Caco-2 (cell line): ENCODE results near the gene BPIFB6. TPM values are rescaled to one million over a fixed set of nuclear protein-coding genes. Genes with fewer than 3 reads are reported as not detected.

ENCODE experiments used
- BruUV-seq: library from RNA; stranded (reverse); fragments of 400-500 nt; replicated peaks from 2 replicates; lab custom pipeline; 2021; lab: Mats Ljungman, UMichigan
- CTCF ChIA-PET: fragments of 300-600 bp; sonication (Branson Sonifier 250); formaldehyde crosslinking; loops from one replicate; lab custom pipeline; 2022; ENCODE audit warnings: antibody characterized with exemption; lab: Charles Lee
- POLR2A ChIA-PET: fragments of 300-600 bp; sonication (Branson Sonifier 250); formaldehyde crosslinking; loops from one replicate; lab custom pipeline; 2022; ENCODE audit warnings: antibody characterized with exemption; lab: Charles Lee
- DNase-seq, 2 experiments: peaks; one replicate each; pipeline versions ENCODE4 v3.0.0 to v3.0.0-alpha.2; 2020 to 2022
- H3K27me3 ChIP-seq: replicated peaks from 2 replicates; pipeline ENCODE4 v1.6.0; 2011; ENCODE audit warnings: low read length; ENCODE audit not compliant: control insufficient read depth, insufficient read depth
- H3K36me3 ChIP-seq: 2 replicates; pipeline ENCODE4 v1.5.1; 2011; ENCODE audit warnings: low read length; ENCODE audit not compliant: control insufficient read depth, insufficient read depth
- H3K4me1 ChIP-seq: fragments of 250-450 bp; sonication (Bioruptor Pico); 2 replicates; pipeline ENCODE4 v1.5.1; 2020; ENCODE audit warnings: mild to moderate bottlenecking
- H3K4me3 ChIP-seq: 2 replicates; pipeline ENCODE4 v1.5.1; 2011; ENCODE audit warnings: low read depth, mild to moderate bottlenecking, control low read depth, low read length
- H3K9me3 ChIP-seq: fragments of 250-450 bp; sonication (Bioruptor Pico); 2 replicates; pipeline ENCODE4 v1.5.1; 2020; ENCODE audit warnings: mild to moderate bottlenecking, moderate library complexity
- H3K27ac Mint-ChIP-seq: one replicate; pipeline ENCODE4 v1.8.0; 2022; ENCODE audit warnings: mixed read lengths; ENCODE audit not compliant: unreplicated experiment
- H3K27me3 Mint-ChIP-seq: one replicate; pipeline ENCODE4 v1.8.0; 2022; ENCODE audit warnings: mixed read lengths; ENCODE audit not compliant: insufficient read depth, unreplicated experiment
- H3K36me3 Mint-ChIP-seq: one replicate; pipeline ENCODE4 v1.8.0; 2022; ENCODE audit warnings: mild to moderate bottlenecking, mixed read lengths; ENCODE audit not compliant: insufficient read depth, unreplicated experiment
- H3K4me1 Mint-ChIP-seq: one replicate; pipeline ENCODE4 v1.8.0; 2022; ENCODE audit warnings: low read depth, mixed read lengths; ENCODE audit not compliant: unreplicated experiment
- H3K4me3 Mint-ChIP-seq: one replicate; pipeline ENCODE4 v1.8.0; 2022; ENCODE audit warnings: mild to moderate bottlenecking, moderate library complexity, mixed read lengths; ENCODE audit not compliant: unreplicated experiment
- H3K9me3 Mint-ChIP-seq: one replicate; pipeline ENCODE4 v1.8.0; 2022; ENCODE audit warnings: mixed read lengths; ENCODE audit not compliant: unreplicated experiment
- intact Hi-C: fragments of 100-400 bp; cut with micrococcal nuclease; formaldehyde crosslinking; loops from one replicate; pipeline ENCODE4 v1.10.0; 2022; ENCODE audit not compliant: unreplicated experiment
- total RNA-seq: library from RNA; stranded (reverse); gene quantifications from 2 replicates; pipeline ENCODE4 v1.2.3, GENCODE V29; 2022
- TF ChIP-seq, protein P1 (sequence below), 2 experiments: fragments of 200-600 bp in 1 of 2; IDR thresholded peaks; 1 replicate in 1 of 2; 2 replicates in 1 of 2; pipeline versions ENCODE4 v1.5.1 to v1.8.0; 2011 to 2022; ENCODE audit warnings: antibody characterized with exemption in 1 of 2, control low read depth in 1 of 2, inconsistent platforms in 1 of 2, low read depth in 1 of 2, low read length in 1 of 2, mild to moderate bottlenecking in 1 of 2, moderate library complexity in 1 of 2; ENCODE audit not compliant: insufficient read depth in 1 of 2, severe bottlenecking in 1 of 2, unreplicated experiment in 1 of 2

The BPIFB6 gene
- total RNA-seq, 1 experiment from 2014 or later: not detected

DNA sequence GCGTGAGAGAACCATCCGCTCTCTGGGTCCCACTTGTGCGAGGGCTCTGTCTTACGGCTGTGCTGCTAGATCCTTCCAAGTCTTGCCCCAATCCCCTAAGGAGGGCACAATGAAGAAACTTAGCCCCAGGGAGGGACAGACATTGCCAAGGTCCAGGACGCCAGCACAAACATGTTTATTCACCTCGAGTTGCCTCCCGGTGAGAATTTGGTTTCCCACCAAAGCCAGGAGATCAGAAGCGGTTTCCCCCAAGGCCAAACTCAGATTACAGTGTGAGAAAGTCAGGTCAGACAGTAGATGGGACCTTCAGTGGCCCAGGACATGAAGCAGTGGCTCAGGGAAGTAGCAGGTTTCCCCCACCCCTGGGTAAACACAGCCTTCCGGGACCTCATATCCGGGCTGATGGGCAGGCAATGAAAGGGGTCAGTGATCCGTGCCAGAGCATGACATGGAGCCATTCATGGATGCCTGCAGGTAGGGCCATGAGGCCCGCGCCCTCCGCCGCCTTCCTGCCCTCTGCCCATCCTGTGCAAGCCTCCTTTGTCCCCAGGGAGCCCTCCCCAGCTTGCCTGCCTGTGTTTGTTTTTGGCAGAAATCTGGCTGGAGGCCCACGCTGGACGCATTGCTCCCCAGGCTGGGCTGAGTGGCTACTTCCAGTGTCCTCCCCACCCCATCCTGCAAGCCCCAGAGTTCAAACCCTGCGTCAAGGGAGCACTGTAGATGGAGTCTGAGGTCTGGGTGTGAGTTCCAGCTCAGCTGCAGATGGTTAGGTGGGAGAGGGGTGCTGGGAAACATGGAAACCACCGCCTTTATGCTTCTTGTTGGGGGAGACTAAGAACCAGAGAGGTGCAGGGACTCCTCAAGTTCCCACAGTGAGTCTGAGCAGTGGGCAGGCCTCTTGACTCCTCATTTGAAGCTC lies 22.0 kb upstream of the BPIFB6 start:
- no peaks in the 10 kb centered on the region for H3K36me3 Mint-ChIP-seq
- peaks cover 18% of the 10 kb centered on the region for H3K27me3 Mint-ChIP-seq
- no peak overlapping the region for H3K4me3 Mint-ChIP-seq
- H3K4me1 ChIP-seq: no peaks in the 10 kb centered on the region
- H3K4me1 Mint-ChIP-seq: no peaks in the 10 kb centered on the region
- H3K27me3 ChIP-seq: peaks cover 3% of the 10 kb centered on the region
- no TSS peak for BruUV-seq
- H3K36me3 ChIP-seq: no peaks in the 10 kb centered on the region
- no peak overlapping the region for H3K27ac Mint-ChIP-seq
- intact Hi-C loops: loop anchor here (5.0 to 10.0 kb wide), 2 partner anchors 88 to 105 kb away; no protein-coding TSS in a partner anchor
- ChIA-PET CTCF (no interaction called here), POLR2A (no interaction called here)
- H3K9me3 ChIP-seq: peaks cover 10% of the 10 kb centered on the region
- peaks cover 10% of the 10 kb centered on the region for H3K9me3 Mint-ChIP-seq
- DNase-seq: peak in 1 of 2 experiments; percentile 39
- TF ChIP-seq, protein P1, sequence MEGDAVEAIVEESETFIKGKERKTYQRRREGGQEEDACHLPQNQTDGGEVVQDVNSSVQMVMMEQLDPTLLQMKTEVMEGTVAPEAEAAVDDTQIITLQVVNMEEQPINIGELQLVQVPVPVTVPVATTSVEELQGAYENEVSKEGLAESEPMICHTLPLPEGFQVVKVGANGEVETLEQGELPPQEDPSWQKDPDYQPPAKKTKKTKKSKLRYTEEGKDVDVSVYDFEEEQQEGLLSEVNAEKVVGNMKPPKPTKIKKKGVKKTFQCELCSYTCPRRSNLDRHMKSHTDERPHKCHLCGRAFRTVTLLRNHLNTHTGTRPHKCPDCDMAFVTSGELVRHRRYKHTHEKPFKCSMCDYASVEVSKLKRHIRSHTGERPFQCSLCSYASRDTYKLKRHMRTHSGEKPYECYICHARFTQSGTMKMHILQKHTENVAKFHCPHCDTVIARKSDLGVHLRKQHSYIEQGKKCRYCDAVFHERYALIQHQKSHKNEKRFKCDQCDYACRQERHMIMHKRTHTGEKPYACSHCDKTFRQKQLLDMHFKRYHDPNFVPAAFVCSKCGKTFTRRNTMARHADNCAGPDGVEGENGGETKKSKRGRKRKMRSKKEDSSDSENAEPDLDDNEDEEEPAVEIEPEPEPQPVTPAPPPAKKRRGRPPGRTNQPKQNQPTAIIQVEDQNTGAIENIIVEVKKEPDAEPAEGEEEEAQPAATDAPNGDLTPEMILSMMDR (IDR thresholded peaks at IDR 0.05; ENCODE audit: insufficient read depth in 1 of 2, low read depth in 1 of 2, low read length in 1 of 2, severe bottlenecking in 1 of 2, unreplicated experiment in 1 of 2): no peak
- H3K4me3 ChIP-seq: no peak overlapping the region

DNA sequence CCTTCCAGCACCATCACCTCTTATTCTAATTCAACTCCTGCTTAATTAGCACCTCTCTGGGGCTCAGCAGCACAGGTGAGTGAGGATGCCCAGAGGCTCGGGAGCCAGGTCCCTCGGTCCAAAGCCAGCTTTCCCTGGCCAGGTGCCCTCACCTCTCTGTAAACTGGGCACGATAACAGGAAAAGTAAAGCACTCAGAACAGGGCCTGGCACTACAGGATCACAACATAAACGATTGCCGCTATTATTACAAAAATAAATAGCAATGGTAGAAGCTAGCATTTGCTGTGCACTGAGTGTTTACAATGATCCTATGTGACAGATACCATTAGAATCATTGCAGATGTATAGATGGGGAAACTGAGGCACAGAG lies 21.3 kb upstream of the BPIFB6 start:
- DNase-seq: no peak
- H3K4me3 Mint-ChIP-seq: no peak overlapping the region
- intact Hi-C loops: no loop called here
- no peaks in the 10 kb centered on the region for H3K36me3 ChIP-seq
- no peaks in the 10 kb centered on the region for H3K36me3 Mint-ChIP-seq
- peaks cover 23% of the 10 kb centered on the region for H3K27me3 Mint-ChIP-seq
- no peaks in the 10 kb centered on the region for H3K4me1 ChIP-seq
- peaks cover 5% of the 10 kb centered on the region for H3K9me3 ChIP-seq
- H3K9me3 Mint-ChIP-seq: peaks cover 6% of the 10 kb centered on the region
- ChIA-PET POLR2A (no interaction called here), CTCF (no interaction called here)
- peaks cover 3% of the 10 kb centered on the region for H3K27me3 ChIP-seq
- no TSS peak for BruUV-seq
- no peak overlapping the region for H3K27ac Mint-ChIP-seq
- TF ChIP-seq, protein P1 (IDR thresholded peaks at IDR 0.05; ENCODE audit: insufficient read depth in 1 of 2, low read depth in 1 of 2, low read length in 1 of 2, severe bottlenecking in 1 of 2, unreplicated experiment in 1 of 2): no peak
- no peak overlapping the region for H3K4me3 ChIP-seq
- no peaks in the 10 kb centered on the region for H3K4me1 Mint-ChIP-seq

DNA sequence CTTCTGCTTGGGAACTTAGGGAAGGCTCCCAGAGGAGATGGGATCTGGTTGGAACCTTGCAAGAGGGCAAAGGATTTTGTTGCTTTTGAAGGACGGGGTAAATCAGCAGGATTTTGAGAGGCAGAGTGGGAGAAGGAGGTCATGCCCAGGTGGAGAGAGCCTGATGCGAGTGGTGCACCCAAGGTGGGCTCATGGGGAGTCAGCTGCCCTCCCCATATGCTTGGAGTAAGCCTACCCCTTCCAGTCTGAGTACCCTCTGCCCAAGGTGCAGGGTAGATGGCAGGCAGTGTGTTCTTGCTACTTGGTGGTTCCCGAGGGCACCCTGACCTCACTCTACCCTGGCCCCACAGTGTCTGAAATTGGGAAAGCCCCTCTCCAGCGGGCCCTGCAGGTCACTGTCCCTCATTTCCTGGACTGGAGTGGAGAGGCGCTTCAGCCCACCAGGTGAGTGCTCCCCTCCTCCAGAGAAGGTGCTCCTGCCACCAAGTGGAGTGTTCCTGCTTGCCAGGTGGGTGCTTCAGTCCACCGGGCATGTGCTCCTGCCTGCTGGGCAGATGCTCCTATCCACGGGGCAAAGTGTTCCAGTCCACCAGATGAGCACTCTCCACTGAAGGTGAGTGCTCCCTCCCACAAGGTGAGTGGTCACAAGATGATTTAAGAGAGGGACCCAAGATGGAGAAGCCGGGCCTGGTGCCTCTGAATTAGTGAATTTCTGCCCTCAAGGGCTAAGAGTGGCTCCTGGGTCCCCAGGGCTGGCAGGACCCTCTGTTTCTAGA lies 20.6 kb upstream of the BPIFB6 start:
- CTCF ChIA-PET: no interaction called here
- H3K36me3 ChIP-seq: no peaks in the 10 kb centered on the region
- H3K9me3 ChIP-seq: no peaks in the 10 kb centered on the region
- no peak for DNase-seq
- H3K4me1 ChIP-seq: no peaks in the 10 kb centered on the region
- Mint-ChIP-seq H3K36me3 (no peaks in the 10 kb centered on the region), H3K27me3 (peaks cover 28% of the 10 kb centered on the region), H3K27ac (no peak overlapping the region), H3K4me1 (no peaks in the 10 kb centered on the region), H3K9me3 (no peaks in the 10 kb centered on the region), H3K4me3 (no peak overlapping the region)
- intact Hi-C loops: no loop called here
- POLR2A ChIA-PET: no interaction called here
- H3K4me3 ChIP-seq: no peak overlapping the region
- TF ChIP-seq, protein P1 (IDR thresholded peaks at IDR 0.05; ENCODE audit: insufficient read depth in 1 of 2, low read depth in 1 of 2, low read length in 1 of 2, severe bottlenecking in 1 of 2, unreplicated experiment in 1 of 2): no peak
- BruUV-seq: no TSS peak
- H3K27me3 ChIP-seq: peaks cover 3% of the 10 kb centered on the region
